HL-60 (cell line): ENCODE measurements around the gene ADD1.

Source experiments
- POLR2AphosphoS5 ChIP-seq: IDR thresholded peaks from 2 replicates; pipeline ENCODE4 v1.6.1; 2012; ENCODE audit warnings: low read depth
- SPI1 ChIP-seq: IDR thresholded peaks from 2 replicates; pipeline ENCODE4 v1.6.1; 2012; ENCODE audit warnings: low read depth, mild to moderate bottlenecking, borderline replicate concordance
- TF ChIP-seq, protein P1 (sequence below): IDR thresholded peaks from one replicate; pipeline ENCODE4 v1.5.1; 2011; ENCODE audit warnings: low read length, control low read depth, inconsistent platforms; ENCODE audit not compliant: insufficient read depth
- TF ChIP-seq, protein P2 (sequence below): IDR thresholded peaks from 2 replicates; pipeline ENCODE4 v1.6.1; 2012; ENCODE audit warnings: low read depth; ENCODE audit not compliant: insufficient replicate concordance

DNA sequence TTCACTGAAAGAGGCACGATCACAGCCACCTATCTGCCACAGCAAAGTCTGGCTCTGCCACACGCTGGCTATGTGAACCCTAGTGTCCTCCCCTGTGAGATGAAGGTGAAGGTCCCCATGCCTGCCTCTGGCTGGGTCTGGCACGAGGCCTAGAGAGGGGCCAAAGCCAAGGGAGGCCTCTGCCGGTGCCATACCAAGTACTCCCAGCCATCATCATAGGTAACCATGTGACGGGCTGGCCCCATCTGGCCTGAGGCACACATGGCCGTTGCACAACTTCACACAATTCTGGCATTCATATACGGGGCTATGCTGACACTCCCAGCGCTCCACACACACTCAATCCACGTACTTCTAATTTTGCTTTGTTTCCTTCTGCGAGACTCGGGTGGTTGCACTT lies 104.3 kb downstream of the ADD1 start:
- TF ChIP-seq, protein P1, sequence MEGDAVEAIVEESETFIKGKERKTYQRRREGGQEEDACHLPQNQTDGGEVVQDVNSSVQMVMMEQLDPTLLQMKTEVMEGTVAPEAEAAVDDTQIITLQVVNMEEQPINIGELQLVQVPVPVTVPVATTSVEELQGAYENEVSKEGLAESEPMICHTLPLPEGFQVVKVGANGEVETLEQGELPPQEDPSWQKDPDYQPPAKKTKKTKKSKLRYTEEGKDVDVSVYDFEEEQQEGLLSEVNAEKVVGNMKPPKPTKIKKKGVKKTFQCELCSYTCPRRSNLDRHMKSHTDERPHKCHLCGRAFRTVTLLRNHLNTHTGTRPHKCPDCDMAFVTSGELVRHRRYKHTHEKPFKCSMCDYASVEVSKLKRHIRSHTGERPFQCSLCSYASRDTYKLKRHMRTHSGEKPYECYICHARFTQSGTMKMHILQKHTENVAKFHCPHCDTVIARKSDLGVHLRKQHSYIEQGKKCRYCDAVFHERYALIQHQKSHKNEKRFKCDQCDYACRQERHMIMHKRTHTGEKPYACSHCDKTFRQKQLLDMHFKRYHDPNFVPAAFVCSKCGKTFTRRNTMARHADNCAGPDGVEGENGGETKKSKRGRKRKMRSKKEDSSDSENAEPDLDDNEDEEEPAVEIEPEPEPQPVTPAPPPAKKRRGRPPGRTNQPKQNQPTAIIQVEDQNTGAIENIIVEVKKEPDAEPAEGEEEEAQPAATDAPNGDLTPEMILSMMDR: no peak
- TF ChIP-seq, protein P2, sequence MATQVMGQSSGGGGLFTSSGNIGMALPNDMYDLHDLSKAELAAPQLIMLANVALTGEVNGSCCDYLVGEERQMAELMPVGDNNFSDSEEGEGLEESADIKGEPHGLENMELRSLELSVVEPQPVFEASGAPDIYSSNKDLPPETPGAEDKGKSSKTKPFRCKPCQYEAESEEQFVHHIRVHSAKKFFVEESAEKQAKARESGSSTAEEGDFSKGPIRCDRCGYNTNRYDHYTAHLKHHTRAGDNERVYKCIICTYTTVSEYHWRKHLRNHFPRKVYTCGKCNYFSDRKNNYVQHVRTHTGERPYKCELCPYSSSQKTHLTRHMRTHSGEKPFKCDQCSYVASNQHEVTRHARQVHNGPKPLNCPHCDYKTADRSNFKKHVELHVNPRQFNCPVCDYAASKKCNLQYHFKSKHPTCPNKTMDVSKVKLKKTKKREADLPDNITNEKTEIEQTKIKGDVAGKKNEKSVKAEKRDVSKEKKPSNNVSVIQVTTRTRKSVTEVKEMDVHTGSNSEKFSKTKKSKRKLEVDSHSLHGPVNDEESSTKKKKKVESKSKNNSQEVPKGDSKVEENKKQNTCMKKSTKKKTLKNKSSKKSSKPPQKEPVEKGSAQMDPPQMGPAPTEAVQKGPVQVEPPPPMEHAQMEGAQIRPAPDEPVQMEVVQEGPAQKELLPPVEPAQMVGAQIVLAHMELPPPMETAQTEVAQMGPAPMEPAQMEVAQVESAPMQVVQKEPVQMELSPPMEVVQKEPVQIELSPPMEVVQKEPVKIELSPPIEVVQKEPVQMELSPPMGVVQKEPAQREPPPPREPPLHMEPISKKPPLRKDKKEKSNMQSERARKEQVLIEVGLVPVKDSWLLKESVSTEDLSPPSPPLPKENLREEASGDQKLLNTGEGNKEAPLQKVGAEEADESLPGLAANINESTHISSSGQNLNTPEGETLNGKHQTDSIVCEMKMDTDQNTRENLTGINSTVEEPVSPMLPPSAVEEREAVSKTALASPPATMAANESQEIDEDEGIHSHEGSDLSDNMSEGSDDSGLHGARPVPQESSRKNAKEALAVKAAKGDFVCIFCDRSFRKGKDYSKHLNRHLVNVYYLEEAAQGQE: no peak
- TF ChIP-seq POLR2AphosphoS5 (no peak), SPI1 (no peak)
